ENCODE results near the gene UFD1. TPM values are rescaled to one million over a fixed set of nuclear protein-coding genes. Genes with fewer than 3 reads are reported as not detected.

Gene UFD1
- total and polyA plus RNA-seq, 2 of the 4 experiments (the other 2 are of a cell fraction): 149 to 152 TPM

DNA sequence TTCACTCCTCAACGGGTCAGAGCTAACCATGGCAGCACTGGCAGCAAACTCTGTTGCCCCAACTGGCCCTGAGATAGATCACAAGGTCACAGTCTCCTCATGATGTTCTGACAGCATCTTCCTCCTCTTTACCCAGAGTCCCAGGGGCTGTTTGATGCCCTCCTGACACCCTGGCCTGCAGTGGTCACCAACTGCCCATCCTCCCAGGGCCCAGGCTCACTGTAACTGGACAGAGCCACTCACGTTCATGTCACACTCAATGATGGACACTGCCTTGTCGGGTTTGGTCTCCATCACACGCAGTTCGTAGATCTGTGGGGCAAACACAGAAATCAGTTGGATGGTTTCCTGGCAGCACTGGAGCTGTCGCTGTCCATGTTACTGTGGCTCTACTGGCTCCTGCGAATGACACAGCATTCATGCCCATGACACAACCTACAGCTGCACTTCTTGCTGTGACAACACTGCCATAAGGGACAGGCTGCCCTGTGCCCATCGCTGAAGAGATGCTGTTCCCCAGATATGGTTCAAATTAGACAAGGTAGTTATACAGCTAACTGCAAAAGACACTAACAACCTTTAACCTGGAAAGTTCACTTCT, 21.1 kb downstream of the UFD1 start:
- Histone ChIP-seq H3K4me2 (ENCODE audit: low read depth, low read length) (no peak overlapping the region), H4K91ac (ENCODE audit: insufficient read depth, low read depth, low read length) (no peak overlapping the region), H2AK9ac (replicated peaks; ENCODE audit: low read depth, low read length, poor library complexity) (no peak overlapping the region), H3K9me1 (ENCODE audit: insufficient read depth, low read length) (peaks cover 10% of the 10 kb centered on the region), H3K4me3 (ENCODE audit: insufficient read depth, low read depth, low read length) (no peak overlapping the region), H3K9ac (ENCODE audit: low read depth, low read length) (no peak overlapping the region), H2BK20ac (ENCODE audit: low read depth, low read length) (no peak overlapping the region), H4K5ac (ENCODE audit: low read depth, low read length) (no peak overlapping the region), H3K36me3 (ENCODE audit: control insufficient read depth, insufficient read depth, low read length) (peaks cover 48% of the 10 kb centered on the region), H3K4ac (ENCODE audit: low read depth, low read length) (no peak overlapping the region), H4K8ac (ENCODE audit: low read depth in 2 of 2, low read length in 2 of 2) (no peak overlapping the region), H3K14ac (replicated peaks; ENCODE audit: low read depth, low read length) (no peak overlapping the region), H2AK5ac (ENCODE audit: low read depth, low read length) (no peak overlapping the region), H3K23ac (ENCODE audit: low read depth, low read length) (no peak overlapping the region), H3K27me3 (ENCODE audit: control insufficient read depth, insufficient read depth, low read length) (no peaks in the 10 kb centered on the region), H3K9me3 (ENCODE audit: control insufficient read depth, insufficient read depth, low read length) (no peaks in the 10 kb centered on the region), H2BK5ac (ENCODE audit: low read depth, low read length, poor library complexity, severe bottlenecking) (no peak overlapping the region), H3K27ac (ENCODE audit: insufficient read depth, low read length) (no peak overlapping the region), H3K18ac (ENCODE audit: low read depth, low read length) (no peak overlapping the region), H3K4me1 (ENCODE audit: control insufficient read depth, insufficient read depth, low read length) (peaks cover 4% of the 10 kb centered on the region; the same call in 1 of the 2 replicates), H4K20me1 (ENCODE audit: insufficient read depth, low read length) (peaks cover 4% of the 10 kb centered on the region), H3K79me1 (ENCODE audit: low read depth in 1 of 2, low read length in 2 of 2) (peaks cover 8 to 19% of the 10 kb centered on the region in 2 experiments; a peak in 2 of 4 replicates), H3K56ac (ENCODE audit: extremely low read depth, insufficient read depth, low read length) (no peak overlapping the region), H2AFZ (replicated peaks; ENCODE audit: low read length, poor library complexity) (peak overlapping the region; percentile 45), H2BK120ac (ENCODE audit: low read depth, low read length) (no peak overlapping the region), H2BK15ac (ENCODE audit: low read depth, low read length) (no peak overlapping the region)
- no TSS peak for BruUV-seq (replicated peaks)
- 100% methylated on average over 2 of the region's 8 CpGs; no CpG with 5 or more reads in 1 of the 2 experiments for WGBS, 2 experiments (ENCODE audit: extremely low coverage in 2 of 2, insufficient read length in 1 of 2)
- no peak for TF ChIP-seq BHLHE40 (IDR thresholded peaks at IDR 0.05; ENCODE audit: low read depth, low read length)
- no peak for TF ChIP-seq MAFK (IDR thresholded peaks at IDR 0.05; ENCODE audit: low read depth, low read length)
- TF ChIP-seq SMC3 (IDR thresholded peaks at IDR 0.05; ENCODE audit: low read depth, low read length): no peak
- no peak for TF ChIP-seq MAZ (IDR thresholded peaks at IDR 0.05; ENCODE audit: borderline replicate concordance, low read depth, low read length)
- no peak for TF ChIP-seq RFX5 (IDR thresholded peaks at IDR 0.05; ENCODE audit: low read depth, low read length)
- POLR2A ChIA-PET (ENCODE audit: unreplicated experiment): no interaction called here
- no peak for DNase-seq
- CTCF ChIA-PET: no interaction called here
- ATAC-seq (ENCODE audit: low read depth): no peak
- intact Hi-C loops (cut with micrococcal nuclease): no loop called here
- in situ Hi-C loops (cut with MboI; ENCODE audit: low sequenced_read_pairs): no loop called here
- dilution Hi-C loops (cut with HindIII; ENCODE audit: low sequenced_read_pairs, unreplicated experiment): no loop called here
